SK-N-SH treated with all-trans-retinoic acid at 6 μM for 48 hours (cell line): Measurements from ENCODE around the gene HPS4.

ENCODE experiments used
- ATAC-seq: fragments of 200-7000 bp; cut with Tn5 transposase; 3 replicates; pipeline ENCODE4 v1.9.1; 2020; ENCODE audit warnings: mild to moderate bottlenecking, moderate library complexity
- ARNTL ChIP-seq: fragments of 450-650 bp; formaldehyde crosslinking; IDR thresholded peaks from 2 replicates; pipeline ENCODE4 v1.5.0; 2020; ENCODE audit warnings: low read depth, mild to moderate bottlenecking, moderate library complexity, borderline replicate concordance
- BACH2 ChIP-seq: fragments of 250-450 bp; sonication (Bioruptor Pico); IDR thresholded peaks from 2 replicates; pipeline ENCODE4 v1.9.0; 2021; ENCODE audit warnings: mild to moderate bottlenecking, borderline replicate concordance
- ESRRG ChIP-seq: fragments of 250-450 bp; sonication (Bioruptor Pico); IDR thresholded peaks from 2 replicates; pipeline ENCODE4 v1.6.1; 2021; ENCODE audit warnings: mild to moderate bottlenecking
- OSR1 ChIP-seq: fragments of 250-450 bp; sonication (Bioruptor Pico); IDR thresholded peaks from 2 replicates; pipeline ENCODE4 v1.8.0; 2022; ENCODE audit warnings: moderate library complexity, mild to moderate bottlenecking, inconsistent platforms
- PPARA ChIP-seq: fragments of 250-450 bp; sonication (Bioruptor Pico); IDR thresholded peaks from 2 replicates; pipeline ENCODE4 v1.5.0; 2020; ENCODE audit warnings: mild to moderate bottlenecking, borderline replicate concordance
- SNAI2 ChIP-seq: fragments of 250-450 bp; sonication (Bioruptor Pico); IDR thresholded peaks from 2 replicates; pipeline ENCODE4 v1.5.0; 2020; ENCODE audit warnings: mild to moderate bottlenecking, moderate library complexity
- TCF4 ChIP-seq: fragments of 250-450 bp; sonication (Bioruptor Pico); IDR thresholded peaks from 2 replicates; pipeline ENCODE4 v1.8.0; 2021; ENCODE audit warnings: mild to moderate bottlenecking, moderate library complexity, borderline replicate concordance
- TOX ChIP-seq: fragments of 250-450 bp; sonication (Bioruptor Pico); IDR thresholded peaks from 2 replicates; pipeline ENCODE4 v1.8.0; 2021; ENCODE audit warnings: mild to moderate bottlenecking, moderate library complexity, borderline replicate concordance
- ZC3H10 ChIP-seq: fragments of 250-450 bp; sonication (Bioruptor Pico); IDR thresholded peaks from 2 replicates; pipeline ENCODE4 v1.5.1; 2021; ENCODE audit warnings: mild to moderate bottlenecking, moderate library complexity
- ZFP3 ChIP-seq: fragments of 250-450 bp; sonication (Bioruptor Pico); IDR thresholded peaks from 2 replicates; pipeline ENCODE4 v1.5.0; 2020; ENCODE audit warnings: mild to moderate bottlenecking, moderate library complexity
- ZFP30 ChIP-seq: fragments of 450-650 bp; formaldehyde crosslinking; IDR thresholded peaks from 2 replicates; pipeline ENCODE4 v1.5.0; 2022; ENCODE audit warnings: mild to moderate bottlenecking, moderate library complexity
- ZNF565 ChIP-seq: fragments of 450-650 bp; formaldehyde crosslinking; conservative IDR thresholded peaks from 2 replicates; pipeline ENCODE4 v1.5.0; 2020; ENCODE audit warnings: low read depth, mild to moderate bottlenecking, moderate library complexity
- ZNF8 ChIP-seq: fragments of 450-650 bp; formaldehyde crosslinking; IDR thresholded peaks from 2 replicates; pipeline ENCODE4 v1.5.0; 2020; ENCODE audit warnings: mild to moderate bottlenecking, moderate library complexity
- TF ChIP-seq, protein P1 (sequence below): fragments of 250-450 bp; sonication (Bioruptor Pico); IDR thresholded peaks from 2 replicates; pipeline ENCODE4 v1.5.0; 2020; ENCODE audit warnings: mild to moderate bottlenecking, moderate library complexity
- TF ChIP-seq, protein P2 (sequence below): fragments of 250-450 bp; sonication (Bioruptor Pico); IDR thresholded peaks from 2 replicates; pipeline ENCODE4 v1.5.1; 2021; ENCODE audit warnings: mild to moderate bottlenecking, moderate library complexity
- TF ChIP-seq, protein P3 (sequence below): fragments of 250-450 bp; sonication (Bioruptor Pico); IDR thresholded peaks from 2 replicates; pipeline ENCODE4 v1.5.1; 2020; ENCODE audit warnings: low read depth, mild to moderate bottlenecking, moderate library complexity
- TF ChIP-seq, protein P4 (sequence below): fragments of 250-450 bp; sonication (Bioruptor Pico); IDR thresholded peaks from 2 replicates; pipeline ENCODE4 v1.8.0; 2021; ENCODE audit warnings: low read depth, mild to moderate bottlenecking, moderate library complexity, borderline replicate concordance
- TF ChIP-seq, protein P5 (sequence below): fragments of 250-450 bp; sonication (Bioruptor Pico); IDR thresholded peaks from 2 replicates; pipeline ENCODE4 v1.8.0; 2020; ENCODE audit warnings: mild to moderate bottlenecking, moderate library complexity, borderline replicate concordance

The HPS4 gene

DNA sequence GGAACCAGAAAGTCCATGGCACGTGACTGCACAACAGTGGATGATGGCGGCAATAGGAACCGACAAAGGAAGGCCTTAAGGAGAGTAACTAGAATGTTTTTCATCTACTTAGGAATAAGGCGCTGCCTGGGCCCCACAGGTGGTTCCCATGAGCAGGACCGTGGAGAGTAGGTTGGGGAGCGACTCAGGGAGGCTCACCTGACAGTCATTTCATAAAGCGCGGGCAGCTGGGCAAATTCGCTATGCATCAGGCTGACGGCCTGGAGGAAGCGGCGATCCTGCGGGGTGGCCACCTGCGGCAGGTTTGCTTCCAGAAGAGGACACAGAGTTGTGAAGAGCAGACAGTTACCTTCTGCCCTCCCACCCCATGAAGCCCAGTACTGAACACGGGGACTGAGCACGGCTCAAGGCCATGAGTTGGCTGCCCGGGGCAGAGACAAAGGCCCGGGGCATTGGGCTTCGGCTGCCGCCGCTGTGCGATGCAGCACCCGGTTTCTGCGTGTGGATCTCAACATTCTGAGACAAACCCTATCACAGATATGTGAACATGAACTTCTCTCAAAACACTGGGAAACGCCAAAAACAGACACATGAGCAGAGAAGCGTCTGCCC, 25.8 kb downstream of the HPS4 start (continued):
- TF ChIP-seq, protein P1, sequence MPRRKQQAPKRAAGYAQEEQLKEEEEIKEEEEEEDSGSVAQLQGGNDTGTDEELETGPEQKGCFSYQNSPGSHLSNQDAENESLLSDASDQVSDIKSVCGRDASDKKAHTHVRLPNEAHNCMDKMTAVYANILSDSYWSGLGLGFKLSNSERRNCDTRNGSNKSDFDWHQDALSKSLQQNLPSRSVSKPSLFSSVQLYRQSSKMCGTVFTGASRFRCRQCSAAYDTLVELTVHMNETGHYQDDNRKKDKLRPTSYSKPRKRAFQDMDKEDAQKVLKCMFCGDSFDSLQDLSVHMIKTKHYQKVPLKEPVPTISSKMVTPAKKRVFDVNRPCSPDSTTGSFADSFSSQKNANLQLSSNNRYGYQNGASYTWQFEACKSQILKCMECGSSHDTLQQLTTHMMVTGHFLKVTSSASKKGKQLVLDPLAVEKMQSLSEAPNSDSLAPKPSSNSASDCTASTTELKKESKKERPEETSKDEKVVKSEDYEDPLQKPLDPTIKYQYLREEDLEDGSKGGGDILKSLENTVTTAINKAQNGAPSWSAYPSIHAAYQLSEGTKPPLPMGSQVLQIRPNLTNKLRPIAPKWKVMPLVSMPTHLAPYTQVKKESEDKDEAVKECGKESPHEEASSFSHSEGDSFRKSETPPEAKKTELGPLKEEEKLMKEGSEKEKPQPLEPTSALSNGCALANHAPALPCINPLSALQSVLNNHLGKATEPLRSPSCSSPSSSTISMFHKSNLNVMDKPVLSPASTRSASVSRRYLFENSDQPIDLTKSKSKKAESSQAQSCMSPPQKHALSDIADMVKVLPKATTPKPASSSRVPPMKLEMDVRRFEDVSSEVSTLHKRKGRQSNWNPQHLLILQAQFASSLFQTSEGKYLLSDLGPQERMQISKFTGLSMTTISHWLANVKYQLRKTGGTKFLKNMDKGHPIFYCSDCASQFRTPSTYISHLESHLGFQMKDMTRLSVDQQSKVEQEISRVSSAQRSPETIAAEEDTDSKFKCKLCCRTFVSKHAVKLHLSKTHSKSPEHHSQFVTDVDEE (CRISPR knock-in tag): no peak
- no peak for TF ChIP-seq ZC3H10
- TF ChIP-seq ARNTL (CRISPR knock-in tag): no peak
- no peak for TF ChIP-seq BACH2 (CRISPR knock-in tag)
- TF ChIP-seq, protein P2, sequence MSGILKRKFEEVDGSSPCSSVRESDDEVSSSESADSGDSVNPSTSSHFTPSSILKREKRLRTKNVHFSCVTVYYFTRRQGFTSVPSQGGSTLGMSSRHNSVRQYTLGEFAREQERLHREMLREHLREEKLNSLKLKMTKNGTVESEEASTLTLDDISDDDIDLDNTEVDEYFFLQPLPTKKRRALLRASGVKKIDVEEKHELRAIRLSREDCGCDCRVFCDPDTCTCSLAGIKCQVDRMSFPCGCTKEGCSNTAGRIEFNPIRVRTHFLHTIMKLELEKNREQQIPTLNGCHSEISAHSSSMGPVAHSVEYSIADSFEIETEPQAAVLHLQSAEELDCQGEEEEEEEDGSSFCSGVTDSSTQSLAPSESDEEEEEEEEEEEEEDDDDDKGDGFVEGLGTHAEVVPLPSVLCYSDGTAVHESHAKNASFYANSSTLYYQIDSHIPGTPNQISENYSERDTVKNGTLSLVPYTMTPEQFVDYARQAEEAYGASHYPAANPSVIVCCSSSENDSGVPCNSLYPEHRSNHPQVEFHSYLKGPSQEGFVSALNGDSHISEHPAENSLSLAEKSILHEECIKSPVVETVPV (CRISPR knock-in tag): no peak
- TF ChIP-seq, all 23 proteins: peak for 0

DNA sequence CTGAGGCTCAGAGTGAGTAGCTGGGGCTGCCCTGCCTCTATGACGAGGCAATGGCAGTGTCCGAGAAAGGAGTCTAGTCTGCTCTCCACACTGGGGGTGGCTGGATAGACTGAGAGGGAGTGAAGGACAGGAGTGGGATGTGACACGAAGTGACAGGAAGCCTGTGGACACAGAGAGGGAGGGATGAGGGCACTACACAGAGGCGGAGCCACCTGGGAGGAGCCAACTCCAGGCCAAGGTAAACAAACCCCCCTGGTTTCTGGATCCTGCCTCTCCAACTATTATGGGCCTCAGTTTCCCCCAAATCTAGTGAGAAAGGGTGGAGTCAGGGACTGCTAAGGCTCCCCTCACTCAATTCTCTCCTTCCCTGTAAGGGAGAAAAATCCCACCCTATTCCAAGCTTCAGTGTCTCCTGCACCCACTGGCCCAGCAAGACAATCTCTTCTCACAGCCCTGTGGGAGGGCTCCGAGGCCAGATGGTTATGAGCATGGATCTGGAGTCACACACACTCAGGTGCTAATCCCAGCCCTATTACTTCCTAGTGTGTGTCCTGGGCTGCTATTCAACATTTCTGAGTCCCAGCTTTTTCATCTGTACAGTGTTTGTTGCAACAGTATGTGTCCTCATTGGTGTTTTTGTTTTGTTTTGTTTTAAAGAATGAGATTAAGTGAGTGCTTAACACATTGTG, 29.6 kb downstream of the HPS4 start:
- TF ChIP-seq ZFP30: no peak
- TF ChIP-seq ESRRG (CRISPR knock-in tag): no peak
- TF ChIP-seq, protein P3, sequence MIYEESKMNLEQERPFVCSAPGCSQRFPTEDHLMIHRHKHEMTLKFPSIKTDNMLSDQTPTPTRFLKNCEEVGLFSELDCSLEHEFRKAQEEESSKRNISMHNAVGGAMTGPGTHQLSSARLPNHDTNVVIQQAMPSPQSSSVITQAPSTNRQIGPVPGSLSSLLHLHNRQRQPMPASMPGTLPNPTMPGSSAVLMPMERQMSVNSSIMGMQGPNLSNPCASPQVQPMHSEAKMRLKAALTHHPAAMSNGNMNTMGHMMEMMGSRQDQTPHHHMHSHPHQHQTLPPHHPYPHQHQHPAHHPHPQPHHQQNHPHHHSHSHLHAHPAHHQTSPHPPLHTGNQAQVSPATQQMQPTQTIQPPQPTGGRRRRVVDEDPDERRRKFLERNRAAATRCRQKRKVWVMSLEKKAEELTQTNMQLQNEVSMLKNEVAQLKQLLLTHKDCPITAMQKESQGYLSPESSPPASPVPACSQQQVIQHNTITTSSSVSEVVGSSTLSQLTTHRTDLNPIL (CRISPR knock-in tag): no peak
- no peak for TF ChIP-seq ZNF8
- TF ChIP-seq, protein P4, sequence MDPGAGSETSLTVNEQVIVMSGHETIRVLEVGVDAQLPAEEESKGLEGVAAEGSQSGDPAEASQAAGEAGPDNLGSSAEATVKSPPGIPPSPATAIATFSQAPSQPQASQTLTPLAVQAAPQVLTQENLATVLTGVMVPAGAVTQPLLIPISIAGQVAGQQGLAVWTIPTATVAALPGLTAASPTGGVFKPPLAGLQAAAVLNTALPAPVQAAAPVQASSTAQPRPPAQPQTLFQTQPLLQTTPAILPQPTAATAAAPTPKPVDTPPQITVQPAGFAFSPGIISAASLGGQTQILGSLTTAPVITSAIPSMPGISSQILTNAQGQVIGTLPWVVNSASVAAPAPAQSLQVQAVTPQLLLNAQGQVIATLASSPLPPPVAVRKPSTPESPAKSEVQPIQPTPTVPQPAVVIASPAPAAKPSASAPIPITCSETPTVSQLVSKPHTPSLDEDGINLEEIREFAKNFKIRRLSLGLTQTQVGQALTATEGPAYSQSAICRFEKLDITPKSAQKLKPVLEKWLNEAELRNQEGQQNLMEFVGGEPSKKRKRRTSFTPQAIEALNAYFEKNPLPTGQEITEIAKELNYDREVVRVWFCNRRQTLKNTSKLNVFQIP (CRISPR knock-in tag): no peak
- no peak for TF ChIP-seq TCF4 (CRISPR knock-in tag)
- ATAC-seq: no peak

- ATAC-seq: no peak
- TF ChIP-seq ZFP30 (no peak), OSR1 (CRISPR knock-in tag) (no peak)
These were observed 30.4 kb downstream of the HPS4 start for GRCh38 chr22:26453216-26453615.

GRCh38 chr22:26452236-26453016, 31.2 kb downstream of the HPS4 start:
- TF ChIP-seq PPARA: no peak
- no peak for TF ChIP-seq SNAI2 (CRISPR knock-in tag)
- no peak for TF ChIP-seq ZNF565
- no peak for TF ChIP-seq BACH2 (CRISPR knock-in tag)
- no peak for TF ChIP-seq ESRRG (CRISPR knock-in tag)
- TF ChIP-seq, protein P5, sequence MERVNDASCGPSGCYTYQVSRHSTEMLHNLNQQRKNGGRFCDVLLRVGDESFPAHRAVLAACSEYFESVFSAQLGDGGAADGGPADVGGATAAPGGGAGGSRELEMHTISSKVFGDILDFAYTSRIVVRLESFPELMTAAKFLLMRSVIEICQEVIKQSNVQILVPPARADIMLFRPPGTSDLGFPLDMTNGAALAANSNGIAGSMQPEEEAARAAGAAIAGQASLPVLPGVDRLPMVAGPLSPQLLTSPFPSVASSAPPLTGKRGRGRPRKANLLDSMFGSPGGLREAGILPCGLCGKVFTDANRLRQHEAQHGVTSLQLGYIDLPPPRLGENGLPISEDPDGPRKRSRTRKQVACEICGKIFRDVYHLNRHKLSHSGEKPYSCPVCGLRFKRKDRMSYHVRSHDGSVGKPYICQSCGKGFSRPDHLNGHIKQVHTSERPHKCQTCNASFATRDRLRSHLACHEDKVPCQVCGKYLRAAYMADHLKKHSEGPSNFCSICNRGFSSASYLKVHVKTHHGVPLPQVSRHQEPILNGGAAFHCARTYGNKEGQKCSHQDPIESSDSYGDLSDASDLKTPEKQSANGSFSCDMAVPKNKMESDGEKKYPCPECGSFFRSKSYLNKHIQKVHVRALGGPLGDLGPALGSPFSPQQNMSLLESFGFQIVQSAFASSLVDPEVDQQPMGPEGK (CRISPR knock-in tag): no peak
- TF ChIP-seq, protein P3 (CRISPR knock-in tag): no peak
- TF ChIP-seq TOX: no peak
- TF ChIP-seq ZFP3: no peak
- TF ChIP-seq, protein P4 (CRISPR knock-in tag): no peak
- ATAC-seq: no peak
